Measurements from ENCODE around the gene TRMT44. TPM values are rescaled to one million over a fixed set of nuclear protein-coding genes. Genes with fewer than 3 reads are reported as not detected.
A peak's percentile ranks its signal among the peaks of the same experiment; 100 is the strongest.

TRMT44 gene
- total and polyA plus RNA-seq, 2 of the 13 experiments (the other 11 are each of a cell fraction or from before 2014, with no cell fraction given): 5.8 to 8.6 TPM

DNA sequence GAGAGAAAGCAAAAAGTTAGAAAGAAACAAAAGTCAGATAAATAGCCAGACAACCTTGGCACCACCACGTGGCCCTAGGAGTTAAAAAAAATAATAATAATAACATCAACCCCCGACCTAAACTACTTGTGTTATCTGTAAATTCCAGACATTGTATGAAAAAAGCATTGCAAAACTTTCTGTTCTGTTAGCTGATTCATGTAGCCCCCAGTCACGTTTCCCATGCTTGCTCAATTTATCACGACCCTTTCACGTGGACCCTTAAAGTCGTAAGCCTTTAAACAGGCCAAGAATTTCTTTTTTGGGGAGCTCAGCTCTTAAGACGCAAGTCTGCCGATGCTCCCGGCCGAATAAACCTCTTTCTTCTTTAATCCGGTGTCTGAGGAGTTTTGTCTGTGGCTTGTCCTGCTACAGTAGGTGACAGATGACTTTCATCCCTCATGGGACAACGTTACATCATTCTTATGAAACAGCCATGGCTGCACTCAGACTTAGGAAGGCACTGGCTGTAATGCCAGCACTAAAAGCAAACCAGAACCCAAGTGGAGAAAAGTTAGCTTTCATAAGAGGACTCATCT, 574 bp upstream of the TRMT44 start (continued):
- TF ChIP-seq, protein P1, sequence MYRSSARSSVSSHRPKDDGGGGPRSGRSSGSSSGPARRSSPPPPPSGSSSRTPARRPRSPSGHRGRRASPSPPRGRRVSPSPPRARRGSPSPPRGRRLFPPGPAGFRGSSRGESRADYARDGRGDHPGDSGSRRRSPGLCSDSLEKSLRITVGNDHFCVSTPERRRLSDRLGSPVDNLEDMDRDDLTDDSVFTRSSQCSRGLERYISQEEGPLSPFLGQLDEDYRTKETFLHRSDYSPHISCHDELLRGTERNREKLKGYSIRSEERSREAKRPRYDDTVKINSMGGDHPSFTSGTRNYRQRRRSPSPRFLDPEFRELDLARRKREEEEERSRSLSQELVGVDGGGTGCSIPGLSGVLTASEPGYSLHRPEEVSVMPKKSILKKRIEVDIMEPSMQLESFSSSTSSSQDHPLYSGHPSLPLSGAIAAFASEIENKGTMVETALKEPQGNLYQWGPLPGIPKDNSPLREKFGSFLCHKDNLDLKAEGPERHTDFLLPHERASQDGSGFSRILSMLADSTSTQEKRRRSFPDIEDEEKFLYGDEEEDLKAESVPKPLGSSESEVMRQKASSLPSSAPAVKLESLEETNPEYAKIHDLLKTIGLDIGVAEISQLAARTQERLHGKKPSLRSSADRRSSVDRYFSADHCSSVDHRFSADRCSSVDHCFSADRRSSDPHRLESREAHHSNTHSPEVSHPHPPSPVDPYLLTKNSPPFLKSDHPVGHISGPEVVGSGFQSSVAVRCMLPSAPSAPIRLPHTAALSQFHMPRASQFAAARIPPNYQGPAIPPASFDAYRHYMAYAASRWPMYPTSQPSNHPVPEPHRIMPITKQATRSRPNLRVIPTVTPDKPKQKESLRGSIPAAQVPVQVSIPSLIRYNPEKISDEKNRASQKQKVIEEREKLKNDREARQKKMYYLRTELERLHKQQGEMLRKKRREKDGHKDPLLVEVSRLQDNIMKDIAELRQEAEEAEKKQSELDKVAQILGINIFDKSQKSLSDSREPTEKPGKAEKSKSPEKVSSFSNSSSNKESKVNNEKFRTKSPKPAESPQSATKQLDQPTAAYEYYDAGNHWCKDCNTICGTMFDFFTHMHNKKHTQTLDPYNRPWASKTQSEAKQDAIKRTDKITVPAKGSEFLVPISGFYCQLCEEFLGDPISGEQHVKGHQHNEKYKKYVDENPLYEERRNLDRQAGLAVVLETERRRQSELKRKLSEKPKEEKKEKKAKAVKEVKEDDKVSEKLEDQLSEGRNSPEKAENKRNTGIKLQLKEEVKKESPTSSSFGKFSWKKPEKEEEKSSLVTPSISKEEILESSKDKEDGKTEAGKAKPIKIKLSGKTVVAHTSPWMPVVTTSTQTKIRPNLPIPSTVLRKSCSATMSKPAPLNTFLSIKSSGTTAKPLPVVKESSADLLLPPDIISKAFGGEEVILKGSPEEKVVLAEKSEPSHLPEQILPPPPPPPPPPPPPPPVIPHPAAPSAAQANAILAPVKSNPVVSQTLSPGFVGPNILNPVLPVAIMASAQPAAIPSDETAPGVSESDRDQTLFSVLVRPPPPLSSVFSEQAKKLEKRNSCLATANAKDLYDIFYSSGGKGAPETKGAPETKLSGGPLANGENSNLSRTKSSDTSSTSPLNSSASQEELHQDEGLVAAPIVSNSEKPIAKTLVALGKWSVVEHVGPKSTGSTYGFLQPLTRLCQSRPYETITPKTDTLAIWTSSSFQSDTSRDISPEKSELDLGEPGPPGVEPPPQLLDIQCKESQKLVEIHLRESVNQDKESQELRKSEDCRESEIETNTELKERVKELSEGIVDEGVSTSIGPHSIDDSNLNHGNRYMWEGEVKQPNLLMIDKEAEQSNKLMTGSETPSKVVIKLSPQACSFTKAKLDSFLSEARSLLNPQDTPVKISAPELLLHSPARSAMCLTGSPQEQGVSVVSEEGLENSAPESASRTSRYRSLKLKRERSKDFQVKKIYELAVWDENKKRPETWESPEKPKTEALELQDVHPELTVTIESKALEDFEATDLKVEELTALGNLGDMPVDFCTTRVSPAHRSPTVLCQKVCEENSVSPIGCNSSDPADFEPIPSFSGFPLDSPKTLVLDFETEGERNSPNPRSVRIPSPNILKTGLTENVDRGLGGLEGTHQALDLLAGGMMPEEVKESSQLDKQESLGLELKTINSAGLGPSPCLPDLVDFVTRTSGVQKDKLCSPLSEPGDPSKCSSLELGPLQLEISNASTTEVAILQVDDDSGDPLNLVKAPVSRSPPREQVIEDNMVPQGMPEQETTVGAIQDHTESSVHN (CRISPR knock-in tag; IDR thresholded peaks at IDR 0.05): no peak
- TF ChIP-seq ZNF274 (CRISPR knock-in tag; IDR thresholded peaks at IDR 0.05) (no peak), MYC (CRISPR knock-in tag; IDR thresholded peaks at IDR 0.05; ENCODE audit: borderline replicate concordance) (no peak), ZNF30 (CRISPR knock-in tag; IDR thresholded peaks at IDR 0.05) (0 out of 2 replicates have a peak, but pooled peaks have one; percentile 20), POGZ (CRISPR knock-in tag; IDR thresholded peaks at IDR 0.05) (no peak), ZFP36L1 (CRISPR knock-in tag; IDR thresholded peaks at IDR 0.05) (no peak), TBX3 (IDR thresholded peaks at IDR 0.05; ENCODE audit: borderline replicate concordance) (no peak), MTA3 (CRISPR knock-in tag; IDR thresholded peaks at IDR 0.05) (no peak), ZNF317 (CRISPR knock-in tag; IDR thresholded peaks at IDR 0.05) (peak; percentile 39; the same call in 1 of the 2 replicates), DNMT1 (CRISPR knock-in tag; IDR thresholded peaks at IDR 0.05) (no peak), HOXD1 (CRISPR knock-in tag; IDR thresholded peaks at IDR 0.05) (no peak), ZSCAN30 (CRISPR knock-in tag; IDR thresholded peaks at IDR 0.05) (no peak), ZNF547 (CRISPR knock-in tag; IDR thresholded peaks at IDR 0.05) (no peak)
- TF ChIP-seq, protein P2, sequence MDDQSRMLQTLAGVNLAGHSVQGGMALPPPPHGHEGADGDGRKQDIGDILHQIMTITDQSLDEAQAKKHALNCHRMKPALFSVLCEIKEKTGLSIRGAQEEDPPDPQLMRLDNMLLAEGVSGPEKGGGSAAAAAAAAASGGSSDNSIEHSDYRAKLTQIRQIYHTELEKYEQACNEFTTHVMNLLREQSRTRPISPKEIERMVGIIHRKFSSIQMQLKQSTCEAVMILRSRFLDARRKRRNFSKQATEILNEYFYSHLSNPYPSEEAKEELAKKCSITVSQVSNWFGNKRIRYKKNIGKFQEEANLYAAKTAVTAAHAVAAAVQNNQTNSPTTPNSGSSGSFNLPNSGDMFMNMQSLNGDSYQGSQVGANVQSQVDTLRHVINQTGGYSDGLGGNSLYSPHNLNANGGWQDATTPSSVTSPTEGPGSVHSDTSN (CRISPR knock-in tag; IDR thresholded peaks at IDR 0.05; ENCODE audit: borderline replicate concordance): no peak
- TF ChIP-seq, protein P3, sequence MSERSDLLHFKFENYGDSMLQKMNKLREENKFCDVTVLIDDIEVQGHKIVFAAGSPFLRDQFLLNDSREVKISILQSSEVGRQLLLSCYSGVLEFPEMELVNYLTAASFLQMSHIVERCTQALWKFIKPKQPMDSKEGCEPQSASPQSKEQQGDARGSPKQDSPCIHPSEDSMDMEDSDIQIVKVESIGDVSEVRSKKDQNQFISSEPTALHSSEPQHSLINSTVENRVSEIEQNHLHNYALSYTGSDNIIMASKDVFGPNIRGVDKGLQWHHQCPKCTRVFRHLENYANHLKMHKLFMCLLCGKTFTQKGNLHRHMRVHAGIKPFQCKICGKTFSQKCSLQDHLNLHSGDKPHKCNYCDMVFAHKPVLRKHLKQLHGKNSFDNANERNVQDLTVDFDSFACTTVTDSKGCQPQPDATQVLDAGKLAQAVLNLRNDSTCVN (CRISPR knock-in tag; IDR thresholded peaks at IDR 0.05; ENCODE audit: borderline replicate concordance): no peak
- TF ChIP-seq, protein P4, sequence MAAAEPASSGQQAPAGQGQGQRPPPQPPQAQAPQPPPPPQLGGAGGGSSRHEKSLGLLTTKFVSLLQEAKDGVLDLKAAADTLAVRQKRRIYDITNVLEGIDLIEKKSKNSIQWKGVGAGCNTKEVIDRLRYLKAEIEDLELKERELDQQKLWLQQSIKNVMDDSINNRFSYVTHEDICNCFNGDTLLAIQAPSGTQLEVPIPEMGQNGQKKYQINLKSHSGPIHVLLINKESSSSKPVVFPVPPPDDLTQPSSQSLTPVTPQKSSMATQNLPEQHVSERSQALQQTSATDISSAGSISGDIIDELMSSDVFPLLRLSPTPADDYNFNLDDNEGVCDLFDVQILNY (CRISPR knock-in tag; conservative IDR thresholded peaks at IDR 0.05): no peak
- TF ChIP-seq, protein P5, sequence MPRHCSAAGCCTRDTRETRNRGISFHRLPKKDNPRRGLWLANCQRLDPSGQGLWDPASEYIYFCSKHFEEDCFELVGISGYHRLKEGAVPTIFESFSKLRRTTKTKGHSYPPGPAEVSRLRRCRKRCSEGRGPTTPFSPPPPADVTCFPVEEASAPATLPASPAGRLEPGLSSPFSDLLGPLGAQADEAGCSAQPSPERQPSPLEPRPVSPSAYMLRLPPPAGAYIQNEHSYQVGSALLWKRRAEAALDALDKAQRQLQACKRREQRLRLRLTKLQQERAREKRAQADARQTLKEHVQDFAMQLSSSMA (CRISPR knock-in tag; IDR thresholded peaks at IDR 0.05): no peak
